Suprapubic skin (tissue), 4 donors: ENCODE results near the gene KIF5C.

Experiments
- EP300 ChIP-seq: sonication (generic); formaldehyde crosslinking; IDR thresholded peaks from one replicate; pipeline ENCODE4 v1.6.1; 2017; ENCODE audit warnings: antibody characterized with exemption
- POLR2A ChIP-seq, 2 donors: fragments of 450-650 bp; IDR thresholded peaks; one replicate each; pipeline ENCODE4 v1.6.1; 2017; ENCODE audit warnings: antibody characterized with exemption in 2 of 2, mild to moderate bottlenecking in 2 of 2, moderate library complexity in 2 of 2
- POLR2AphosphoS5 ChIP-seq, 3 donors: sonication (generic); formaldehyde crosslinking; IDR thresholded peaks; one replicate each; pipeline ENCODE4 v1.6.1; 2017; ENCODE audit warnings: antibody characterized with exemption in 3 of 3
- TF ChIP-seq, protein P1 (sequence below), 2 donors: fragments of 200-600 bp in 1 of 2; fragments of 450-650 bp in 1 of 2; sonication (generic) in 1 of 2; IDR thresholded peaks; one replicate each; pipeline ENCODE4 v1.5.1; 2016 to 2019; ENCODE audit warnings: antibody characterized with exemption in 2 of 2, mild to moderate bottlenecking in 1 of 2, moderate library complexity in 1 of 2

DNA sequence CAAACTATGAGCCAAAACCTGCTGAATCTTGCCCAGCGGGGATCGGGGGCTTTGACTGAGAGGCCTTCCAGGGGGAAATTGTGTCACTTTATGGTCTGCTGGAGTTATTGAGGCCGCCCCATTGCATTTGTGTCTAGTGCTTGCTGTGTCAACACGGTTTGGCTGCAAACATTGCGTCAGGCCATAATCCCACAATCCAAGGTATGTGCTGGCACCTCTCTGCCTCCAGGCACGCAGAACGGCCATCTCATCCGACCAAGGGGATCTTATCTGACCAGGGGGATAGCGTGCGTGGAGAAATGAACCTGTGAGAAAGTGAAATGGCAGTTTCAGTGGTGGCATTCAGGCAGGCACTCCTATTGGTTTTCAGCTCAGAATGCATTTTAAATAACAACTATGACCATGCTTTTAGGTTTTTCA lies 145.4 kb downstream of the KIF5C start:
- TF ChIP-seq, protein P1, sequence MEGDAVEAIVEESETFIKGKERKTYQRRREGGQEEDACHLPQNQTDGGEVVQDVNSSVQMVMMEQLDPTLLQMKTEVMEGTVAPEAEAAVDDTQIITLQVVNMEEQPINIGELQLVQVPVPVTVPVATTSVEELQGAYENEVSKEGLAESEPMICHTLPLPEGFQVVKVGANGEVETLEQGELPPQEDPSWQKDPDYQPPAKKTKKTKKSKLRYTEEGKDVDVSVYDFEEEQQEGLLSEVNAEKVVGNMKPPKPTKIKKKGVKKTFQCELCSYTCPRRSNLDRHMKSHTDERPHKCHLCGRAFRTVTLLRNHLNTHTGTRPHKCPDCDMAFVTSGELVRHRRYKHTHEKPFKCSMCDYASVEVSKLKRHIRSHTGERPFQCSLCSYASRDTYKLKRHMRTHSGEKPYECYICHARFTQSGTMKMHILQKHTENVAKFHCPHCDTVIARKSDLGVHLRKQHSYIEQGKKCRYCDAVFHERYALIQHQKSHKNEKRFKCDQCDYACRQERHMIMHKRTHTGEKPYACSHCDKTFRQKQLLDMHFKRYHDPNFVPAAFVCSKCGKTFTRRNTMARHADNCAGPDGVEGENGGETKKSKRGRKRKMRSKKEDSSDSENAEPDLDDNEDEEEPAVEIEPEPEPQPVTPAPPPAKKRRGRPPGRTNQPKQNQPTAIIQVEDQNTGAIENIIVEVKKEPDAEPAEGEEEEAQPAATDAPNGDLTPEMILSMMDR (IDR thresholded peaks at IDR 0.05) = no peak
- TF ChIP-seq EP300 (no peak), POLR2A (IDR thresholded peaks at IDR 0.05) (no peak), POLR2AphosphoS5 (IDR thresholded peaks at IDR 0.05) (no peak)
